GM06990 (cell line): ENCODE results near the gene SLC16A8.

Source experiments
- DNase-seq: peaks from one replicate; pipeline ENCODE4 v3.0.0-alpha.2; 2011; ENCODE audit not compliant: insufficient read length; ENCODE audit errors: extremely low read depth
- H3K27me3 ChIP-seq: replicated peaks from 2 replicates; pipeline ENCODE4 v1.6.0; 2011; ENCODE audit warnings: low read length; ENCODE audit not compliant: control insufficient read depth, insufficient read depth
- H3K36me3 ChIP-seq: 2 replicates; pipeline ENCODE4 v1.5.1; 2011; ENCODE audit warnings: low read length; ENCODE audit not compliant: control insufficient read depth, insufficient read depth
- H3K4me3 ChIP-seq: replicated peaks from 2 replicates; pipeline ENCODE4 v1.5.1; 2011; ENCODE audit warnings: low read depth, mild to moderate bottlenecking, control low read depth, low read length
- CTCF ChIP-seq: IDR thresholded peaks from 2 replicates; pipeline ENCODE4 v1.5.1; 2011; ENCODE audit warnings: low read length, control low read depth, mild to moderate bottlenecking, inconsistent platforms; ENCODE audit not compliant: insufficient read depth, poor library complexity, severe bottlenecking

Gene SLC16A8

GRCh38 chr22:38097058-38097457 lies 13.1 kb upstream of the SLC16A8 start:
- no peak for DNase-seq
- Histone ChIP-seq H3K36me3 (no peaks in the 10 kb centered on the region), H3K4me3 (no peak overlapping the region), H3K27me3 (no peaks in the 10 kb centered on the region)
- TF ChIP-seq CTCF: no peak

GRCh38 chr22:38089474-38089851 lies 5.5 kb upstream of the SLC16A8 start:
- no peaks in the 10 kb centered on the region for H3K27me3 ChIP-seq
- no peak for DNase-seq
- TF ChIP-seq CTCF: no peak
- H3K4me3 ChIP-seq: no peak overlapping the region
- H3K36me3 ChIP-seq: no peaks in the 10 kb centered on the region

- Histone ChIP-seq H3K36me3 (no peaks in the 10 kb centered on the region), H3K4me3 (no peak overlapping the region), H3K27me3 (no peaks in the 10 kb centered on the region; the same call in 1 of the 2 replicates)
- no peak for DNase-seq
- no peak for TF ChIP-seq CTCF
These were observed 4.9 kb upstream of the SLC16A8 start for GRCh38 chr22:38088629-38089473.

- Histone ChIP-seq H3K27me3 (no peaks in the 10 kb centered on the region; the same call in 1 of the 2 replicates), H3K4me3 (no peak overlapping the region), H3K36me3 (no peaks in the 10 kb centered on the region)
- DNase-seq: no peak
- no peak for TF ChIP-seq CTCF
These were observed 3.9 kb upstream of the SLC16A8 start for GRCh38 chr22:38087855-38088254.

- TF ChIP-seq CTCF: no peak
- Histone ChIP-seq H3K27me3 (no peaks in the 10 kb centered on the region; the same call in 1 of the 2 replicates), H3K36me3 (no peaks in the 10 kb centered on the region), H3K4me3 (no peak overlapping the region)
- no peak for DNase-seq
These were observed 3.0 kb upstream of the SLC16A8 start for GRCh38 chr22:38086942-38087341.
